HCT116 (cell line): ENCODE data around the gene UBE2D1. TPM values are rescaled to one million over a fixed set of nuclear protein-coding genes. Genes with fewer than 3 reads are reported as not detected.

ENCODE experiments used
- ATAC-seq: fragments of 200-7000 bp; cut with Tn5 transposase; 2 replicates; pipeline ENCODE4 v1.9.1; 2020; ENCODE audit warnings: mild to moderate bottlenecking, moderate library complexity
- Bru-seq: library from RNA; stranded (reverse); fragments of 400-500 nt; gene quantifications from one replicate; lab custom pipeline; 2021; lab: Mats Ljungman, UMichigan
- BruChase-seq, 2 experiments: library from RNA; stranded (reverse); fragments of 400-500 nt; gene quantifications; one replicate each; lab custom pipeline; 2021; lab: Mats Ljungman, UMichigan
- BruUV-seq: library from RNA; stranded (reverse); fragments of 400-500 nt; replicated peaks from 2 replicates; lab custom pipeline; 2021; lab: Mats Ljungman, UMichigan
- CTCF ChIA-PET: fragments of 300-600 bp; sonication (Branson Sonifier 250); formaldehyde crosslinking; loops from one replicate; lab custom pipeline; 2021; ENCODE audit warnings: antibody characterized with exemption; lab: Charles Lee
- POLR2A ChIA-PET: fragments of 300-600, 350-600 bp; sonication (Branson Sonifier 250); formaldehyde crosslinking; loops from one replicate; lab custom pipeline; 2021; ENCODE audit warnings: antibody characterized with exemption; lab: Charles Lee
- RAD21 ChIA-PET, 2 experiments: fragments of 300-600 bp; sonication (Branson Sonifier 250); formaldehyde crosslinking; loops; one replicate each; lab custom pipeline; 2023; ENCODE audit warnings: low total read pairs in 2 of 2; ENCODE audit not compliant: uncharacterized antibody in 2 of 2, unreplicated experiment in 2 of 2, low non-redundant PET in 1 of 2; lab: Charles Lee
- DNase-seq: peaks from one replicate; pipeline ENCODE4 v3.0.0-alpha.2; 2010; ENCODE audit warnings: low read depth, low spot score
- H2AFZ ChIP-seq: fragments of 200-600 bp; shearing (Covaris generic), sonication (generic); 2 replicates; pipeline ENCODE4 v1.6.1; 2017; ENCODE audit warnings: low read depth, mixed run types, mixed read lengths, antibody characterized with exemption, low read length; ENCODE audit not compliant: poor library complexity, severe bottlenecking
- H3K27ac ChIP-seq: 2 replicates; pipeline ENCODE4 v1.5.1; 2012; ENCODE audit warnings: low read depth, low read length
- H3K27me3 ChIP-seq: fragments of 200-600 bp; sonication (generic); 2 replicates; pipeline ENCODE4 v1.6.1; 2016; ENCODE audit warnings: mixed run types, low read length, mixed read lengths; ENCODE audit not compliant: insufficient read depth
- H3K36me3 ChIP-seq, 2 experiments: fragments of 200-500 bp in 1 of 2; fragments of 200-600 bp in 1 of 2; sonication (Bioruptor generic) in 1 of 2; sonication (generic) in 1 of 2; 2 replicates each; pipeline versions ENCODE4 v1.5.1 to v1.6.1; 2014 to 2016; ENCODE audit warnings: low read length in 2 of 2, inconsistent platforms in 1 of 2, mixed read lengths in 1 of 2, mixed run types in 1 of 2; ENCODE audit not compliant: insufficient read depth in 2 of 2, control insufficient read depth in 1 of 2
- H3K4me1 ChIP-seq, 2 experiments: fragments of 200-600 bp in 1 of 2; sonication (generic) in 1 of 2; 2 replicates each; pipeline versions ENCODE4 v1.5.1 to v1.6.1; 2012 to 2017; ENCODE audit warnings: low read length in 2 of 2, inconsistent platforms in 1 of 2, mild to moderate bottlenecking in 1 of 2, mixed read lengths in 1 of 2, mixed run types in 1 of 2, moderate library complexity in 1 of 2; ENCODE audit not compliant: insufficient read depth in 2 of 2, control insufficient read depth in 1 of 2
- H3K4me2 ChIP-seq: fragments of 200-600 bp; sonication (generic); 2 replicates; pipeline ENCODE4 v1.6.1; 2017; ENCODE audit warnings: mixed run types, low read length, mixed read lengths
- H3K4me3 ChIP-seq, 2 experiments: fragments of 200-600 bp in 1 of 2; sonication (generic) in 1 of 2; replicated peaks in 1 of 2; 2 replicates each; pipeline ENCODE4 v1.5.1; 2011 to 2016; ENCODE audit warnings: low read length in 2 of 2, control low read depth in 1 of 2, low read depth in 1 of 2, mild to moderate bottlenecking in 1 of 2, mixed read lengths in 1 of 2, mixed run types in 1 of 2
- H3K79me2 ChIP-seq: fragments of 200-600 bp; sonication (generic); 2 replicates; pipeline ENCODE4 v1.6.1; 2017; ENCODE audit warnings: mild to moderate bottlenecking, mixed run types, low read length, moderate library complexity, mixed read lengths; ENCODE audit not compliant: insufficient read depth
- H3K9ac ChIP-seq: fragments of 200-600 bp; sonication (generic); 2 replicates; pipeline ENCODE4 v1.6.1; 2016; ENCODE audit warnings: low read length, mixed read lengths
- H3K9me2 ChIP-seq: fragments of 200-600 bp; sonication (generic), shearing (Covaris generic); 2 replicates; pipeline ENCODE4 v1.6.1; 2017; ENCODE audit warnings: mixed run types, mild to moderate bottlenecking, moderate library complexity; ENCODE audit not compliant: insufficient read depth
- H3K9me3 ChIP-seq, 2 experiments: fragments of 200-500 bp in 1 of 2; fragments of 200-600 bp in 1 of 2; sonication (Bioruptor generic) in 1 of 2; sonication (generic) in 1 of 2; 2 replicates each; pipeline ENCODE4 v1.6.1; 2014 to 2017; ENCODE audit warnings: low read length in 2 of 2, mixed read lengths in 2 of 2, inconsistent platforms in 1 of 2, low read depth in 1 of 2, mild to moderate bottlenecking in 1 of 2, mixed run types in 1 of 2, moderate library complexity in 1 of 2; ENCODE audit not compliant: control insufficient read depth in 1 of 2, insufficient read depth in 1 of 2
- H4K20me1 ChIP-seq: fragments of 200-600 bp; sonication (generic), shearing (Covaris generic); 2 replicates; pipeline ENCODE4 v1.6.1; 2017; ENCODE audit warnings: mixed run types, mild to moderate bottlenecking, moderate library complexity; ENCODE audit not compliant: insufficient read depth
- CBX3 ChIP-seq: IDR thresholded peaks from 2 replicates; pipeline ENCODE4 v1.6.1; 2012; ENCODE audit warnings: low read depth
- CEBPB ChIP-seq: IDR thresholded peaks from 2 replicates; pipeline ENCODE4 v1.6.1; 2012; ENCODE audit warnings: low read depth
- EGR1 ChIP-seq: IDR thresholded peaks from 2 replicates; pipeline ENCODE4 v1.6.1; 2012; ENCODE audit warnings: low read depth
- EZH2 ChIP-seq: fragments of 200-600 bp; sonication (generic); IDR thresholded peaks from 2 replicates; pipeline ENCODE4 v1.6.1; 2017; ENCODE audit warnings: antibody characterized with exemption, mixed run types
- EZH2phosphoT487 ChIP-seq: fragments of 200-600 bp; IDR thresholded peaks from 2 replicates; pipeline ENCODE4 v1.6.1; 2018; ENCODE audit warnings: antibody characterized with exemption, borderline replicate concordance
- FOSL1 ChIP-seq: IDR thresholded peaks from 2 replicates; pipeline ENCODE4 v1.6.1; 2012; ENCODE audit warnings: low read depth
- JUND ChIP-seq: IDR thresholded peaks from 2 replicates; pipeline ENCODE4 v1.6.1; 2012
- POLR2A ChIP-seq: IDR thresholded peaks from 2 replicates; pipeline ENCODE4 v1.7.0; 2011; ENCODE audit warnings: borderline replicate concordance; ENCODE audit not compliant: insufficient read depth, insufficient read length; ENCODE audit errors: extremely low read depth
- POLR2AphosphoS5 ChIP-seq: IDR thresholded peaks from 2 replicates; pipeline ENCODE4 v1.6.1; 2011; ENCODE audit warnings: mild to moderate bottlenecking, low read depth, low read length, moderate library complexity
- SP1 ChIP-seq: IDR thresholded peaks from 2 replicates; pipeline ENCODE4 v1.6.1; 2012; ENCODE audit warnings: low read depth
- SRF ChIP-seq: IDR thresholded peaks from 2 replicates; pipeline ENCODE4 v1.6.1; 2012; ENCODE audit warnings: low read depth
- TCF7L2 ChIP-seq: IDR thresholded peaks from 2 replicates; pipeline ENCODE4 v1.7.0; 2011; ENCODE audit warnings: borderline replicate concordance, inconsistent platforms; ENCODE audit not compliant: insufficient read depth, insufficient read length; ENCODE audit errors: extremely low read depth
- YY1 ChIP-seq: IDR thresholded peaks from 2 replicates; pipeline ENCODE4 v1.6.1; 2011; ENCODE audit warnings: low read length, low read depth, moderate library complexity, mild to moderate bottlenecking; ENCODE audit not compliant: insufficient replicate concordance; ENCODE audit errors: extremely low read depth
- ZFX ChIP-seq: fragments of 450-650 bp; IDR thresholded peaks from 2 replicates; pipeline ENCODE4 v1.6.1; 2017
- intact Hi-C: fragments of 100-400 bp; cut with micrococcal nuclease; formaldehyde crosslinking; loops from 2 replicates; pipeline ENCODE4 v1.10.0; 2022
- long read RNA-seq: library from polyadenylated mRNA; unstranded; transcript quantifications from one replicate; pipeline ENCODE4 v2.0.0, GENCODE V29; 2021; ENCODE audit not compliant: unreplicated experiment
- polyA plus RNA-seq: library from polyadenylated mRNA; unstranded; fragments of >200 nt; gene quantifications from 2 replicates; pipeline ENCODE4 v1.2.1, GENCODE V29; 2012; ENCODE audit warnings: missing spikeins
- total RNA-seq: library from RNA; stranded (reverse); gene quantifications from one replicate; pipeline ENCODE4 v1.2.1, GENCODE V29; 2021; ENCODE audit not compliant: unreplicated experiment
- TF ChIP-seq, protein P1 (sequence below), 3 experiments: fragments of 200-600 bp in 1 of 3; sonication (generic) in 1 of 3; IDR thresholded peaks in 2 of 3; conservative IDR thresholded peaks in 1 of 3; 2 replicates each; pipeline ENCODE4 v1.5.1; 2012 to 2017; ENCODE audit warnings: low read depth in 2 of 3, low read length in 2 of 3, antibody characterized with exemption in 1 of 3, borderline replicate concordance in 1 of 3, control low read depth in 1 of 3, mild to moderate bottlenecking in 1 of 3, mixed read lengths in 1 of 3, mixed run types in 1 of 3, moderate library complexity in 1 of 3; ENCODE audit not compliant: insufficient read depth in 1 of 3
- TF ChIP-seq, protein P2 (sequence below): IDR thresholded peaks from 2 replicates; pipeline ENCODE4 v1.6.1; 2011; ENCODE audit warnings: mild to moderate bottlenecking, low read length, moderate library complexity; ENCODE audit not compliant: insufficient replicate concordance; ENCODE audit errors: extremely low read depth
- TF ChIP-seq, protein P3 (sequence below): IDR thresholded peaks from 2 replicates; pipeline ENCODE4 v1.6.1; 2012
- TF ChIP-seq, protein P4 (sequence below): IDR thresholded peaks from 2 replicates; pipeline ENCODE4 v1.6.1; 2012; ENCODE audit warnings: low read depth

The UBE2D1 gene
- total RNA-seq (15.5 TPM), Bru-seq, nascent RNA (percentile 70 among the genes with signal in this experiment), BruChase-seq, experiment 1, labeled RNA remaining after a 6-hour chase (percentile 68 among the genes with signal in this experiment), BruChase-seq, experiment 2, labeled RNA remaining after a 2-hour chase (percentile 68 among the genes with signal in this experiment)
- 3.6 and 4.4 TPM in 2 replicates for polyA plus RNA-seq
- long read RNA-seq, transcript UBE2D1-201 (7 exons, 2,659 nt), result major isoform, 29 of 36 reads
- long read RNA-seq, partial matches to known transcripts, result 0 of 36 reads
- long read RNA-seq, other reads (novel, unspliced or antisense), result 4 of 36 reads

DNA sequence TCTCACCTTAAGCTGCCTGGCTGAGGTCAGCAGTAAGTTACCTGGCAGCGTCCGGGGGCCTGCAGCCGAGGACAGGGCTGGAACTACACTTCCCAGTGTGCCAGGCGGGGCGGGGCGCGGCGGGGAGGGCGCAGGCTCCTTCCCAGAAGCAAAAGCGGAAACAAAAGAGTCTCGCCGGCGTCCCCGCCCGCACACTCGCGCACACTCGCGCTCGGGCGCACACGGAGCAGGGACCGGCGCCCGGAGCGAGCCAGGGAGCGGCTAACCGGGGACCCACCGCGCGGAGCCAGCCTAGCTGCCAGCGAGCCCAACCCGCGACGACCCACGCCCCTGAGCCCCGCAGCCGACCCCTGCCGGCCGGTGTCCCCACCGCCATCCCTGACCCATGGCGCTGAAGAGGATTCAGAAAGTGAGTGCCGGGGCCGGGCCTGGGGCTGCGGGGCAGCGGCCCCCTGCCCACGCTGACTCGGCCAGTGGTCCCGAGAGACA, at the start of gene UBE2D1:
Gene UBE2D1 (plus strand): TSS at position 190 of the 489 bp plus-strand sequence. CDS start 196 bp downstream, at position 386.
- POLR2A ChIA-PET, result interaction anchor here (1.0 to 2.1 kb wide), 5 partner anchors 10 to 66 kb away, joined by 3 to 12 read pairs (median 3); partner anchors contain the start of genes CISD1 and TFAM
- no TSS peak for BruUV-seq
- TF ChIP-seq, protein P1, sequence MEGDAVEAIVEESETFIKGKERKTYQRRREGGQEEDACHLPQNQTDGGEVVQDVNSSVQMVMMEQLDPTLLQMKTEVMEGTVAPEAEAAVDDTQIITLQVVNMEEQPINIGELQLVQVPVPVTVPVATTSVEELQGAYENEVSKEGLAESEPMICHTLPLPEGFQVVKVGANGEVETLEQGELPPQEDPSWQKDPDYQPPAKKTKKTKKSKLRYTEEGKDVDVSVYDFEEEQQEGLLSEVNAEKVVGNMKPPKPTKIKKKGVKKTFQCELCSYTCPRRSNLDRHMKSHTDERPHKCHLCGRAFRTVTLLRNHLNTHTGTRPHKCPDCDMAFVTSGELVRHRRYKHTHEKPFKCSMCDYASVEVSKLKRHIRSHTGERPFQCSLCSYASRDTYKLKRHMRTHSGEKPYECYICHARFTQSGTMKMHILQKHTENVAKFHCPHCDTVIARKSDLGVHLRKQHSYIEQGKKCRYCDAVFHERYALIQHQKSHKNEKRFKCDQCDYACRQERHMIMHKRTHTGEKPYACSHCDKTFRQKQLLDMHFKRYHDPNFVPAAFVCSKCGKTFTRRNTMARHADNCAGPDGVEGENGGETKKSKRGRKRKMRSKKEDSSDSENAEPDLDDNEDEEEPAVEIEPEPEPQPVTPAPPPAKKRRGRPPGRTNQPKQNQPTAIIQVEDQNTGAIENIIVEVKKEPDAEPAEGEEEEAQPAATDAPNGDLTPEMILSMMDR (IDR thresholded peaks at IDR 0.05 in 2 of 3, conservative IDR thresholded peaks at IDR 0.05 in 1 of 3; ENCODE audit: borderline replicate concordance in 1 of 3, insufficient read depth in 1 of 3, low read depth in 2 of 3, low read length in 2 of 3), result peak in 1 of 3 experiments; percentile 2; a peak in 1 of 6 replicates
- TF ChIP-seq POLR2AphosphoS5 (peak; percentile 97), EGR1 (no peak), JUND (no peak), CEBPB (no peak), YY1 (peak; percentile 13), SP1 (peak; percentile 51), POLR2A (peak; percentile 91), FOSL1 (no peak), TCF7L2 (peak; percentile 51), EZH2phosphoT487 (no peak), CBX3 (no peak), EZH2 (no peak), SRF (no peak), ZFX (peak; percentile 65; the same call in 1 of the 2 replicates)
- TF ChIP-seq, protein P2, sequence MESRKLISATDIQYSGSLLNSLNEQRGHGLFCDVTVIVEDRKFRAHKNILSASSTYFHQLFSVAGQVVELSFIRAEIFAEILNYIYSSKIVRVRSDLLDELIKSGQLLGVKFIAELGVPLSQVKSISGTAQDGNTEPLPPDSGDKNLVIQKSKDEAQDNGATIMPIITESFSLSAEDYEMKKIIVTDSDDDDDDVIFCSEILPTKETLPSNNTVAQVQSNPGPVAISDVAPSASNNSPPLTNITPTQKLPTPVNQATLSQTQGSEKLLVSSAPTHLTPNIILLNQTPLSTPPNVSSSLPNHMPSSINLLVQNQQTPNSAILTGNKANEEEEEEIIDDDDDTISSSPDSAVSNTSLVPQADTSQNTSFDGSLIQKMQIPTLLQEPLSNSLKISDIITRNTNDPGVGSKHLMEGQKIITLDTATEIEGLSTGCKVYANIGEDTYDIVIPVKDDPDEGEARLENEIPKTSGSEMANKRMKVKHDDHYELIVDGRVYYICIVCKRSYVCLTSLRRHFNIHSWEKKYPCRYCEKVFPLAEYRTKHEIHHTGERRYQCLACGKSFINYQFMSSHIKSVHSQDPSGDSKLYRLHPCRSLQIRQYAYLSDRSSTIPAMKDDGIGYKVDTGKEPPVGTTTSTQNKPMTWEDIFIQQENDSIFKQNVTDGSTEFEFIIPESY, result no peak
- TF ChIP-seq, protein P3, sequence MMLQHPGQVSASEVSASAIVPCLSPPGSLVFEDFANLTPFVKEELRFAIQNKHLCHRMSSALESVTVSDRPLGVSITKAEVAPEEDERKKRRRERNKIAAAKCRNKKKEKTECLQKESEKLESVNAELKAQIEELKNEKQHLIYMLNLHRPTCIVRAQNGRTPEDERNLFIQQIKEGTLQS, result no peak
- TF ChIP-seq, protein P4, sequence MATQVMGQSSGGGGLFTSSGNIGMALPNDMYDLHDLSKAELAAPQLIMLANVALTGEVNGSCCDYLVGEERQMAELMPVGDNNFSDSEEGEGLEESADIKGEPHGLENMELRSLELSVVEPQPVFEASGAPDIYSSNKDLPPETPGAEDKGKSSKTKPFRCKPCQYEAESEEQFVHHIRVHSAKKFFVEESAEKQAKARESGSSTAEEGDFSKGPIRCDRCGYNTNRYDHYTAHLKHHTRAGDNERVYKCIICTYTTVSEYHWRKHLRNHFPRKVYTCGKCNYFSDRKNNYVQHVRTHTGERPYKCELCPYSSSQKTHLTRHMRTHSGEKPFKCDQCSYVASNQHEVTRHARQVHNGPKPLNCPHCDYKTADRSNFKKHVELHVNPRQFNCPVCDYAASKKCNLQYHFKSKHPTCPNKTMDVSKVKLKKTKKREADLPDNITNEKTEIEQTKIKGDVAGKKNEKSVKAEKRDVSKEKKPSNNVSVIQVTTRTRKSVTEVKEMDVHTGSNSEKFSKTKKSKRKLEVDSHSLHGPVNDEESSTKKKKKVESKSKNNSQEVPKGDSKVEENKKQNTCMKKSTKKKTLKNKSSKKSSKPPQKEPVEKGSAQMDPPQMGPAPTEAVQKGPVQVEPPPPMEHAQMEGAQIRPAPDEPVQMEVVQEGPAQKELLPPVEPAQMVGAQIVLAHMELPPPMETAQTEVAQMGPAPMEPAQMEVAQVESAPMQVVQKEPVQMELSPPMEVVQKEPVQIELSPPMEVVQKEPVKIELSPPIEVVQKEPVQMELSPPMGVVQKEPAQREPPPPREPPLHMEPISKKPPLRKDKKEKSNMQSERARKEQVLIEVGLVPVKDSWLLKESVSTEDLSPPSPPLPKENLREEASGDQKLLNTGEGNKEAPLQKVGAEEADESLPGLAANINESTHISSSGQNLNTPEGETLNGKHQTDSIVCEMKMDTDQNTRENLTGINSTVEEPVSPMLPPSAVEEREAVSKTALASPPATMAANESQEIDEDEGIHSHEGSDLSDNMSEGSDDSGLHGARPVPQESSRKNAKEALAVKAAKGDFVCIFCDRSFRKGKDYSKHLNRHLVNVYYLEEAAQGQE, result no peak

More for the DNA sequence above, at the start of gene UBE2D1:
- RAD21 ChIA-PET, result no interaction called here
- H3K27me3 ChIP-seq, result no peaks in the 10 kb centered on the region
- peak; percentile 55 for DNase-seq
- peak within 1 kb of the TSS; percentile 82 for H3K9ac ChIP-seq
- no peaks in the 10 kb centered on the region for H3K9me2 ChIP-seq
- H2AFZ ChIP-seq, result peak within 1 kb of the TSS; percentile 71
- intact Hi-C loops, result loop anchor here (2.0 to 5.0 kb wide), 2 partner anchors 52 to 66 kb away; partner anchors contain the start of genes CISD1 and TFAM
- no peaks in the 10 kb centered on the region for H3K36me3 ChIP-seq
- H4K20me1 ChIP-seq, result no peaks in the 10 kb centered on the region
- peaks cover 0 to 18% of the 10 kb centered on the region in 2 experiments; a peak in 2 of 4 replicates for H3K4me1 ChIP-seq
- H3K27ac ChIP-seq, result peak within 1 kb of the TSS; percentile 64
- no peaks in the 10 kb centered on the region for H3K9me3 ChIP-seq
- peak within 1 kb of the TSS; percentile 85 for H3K4me2 ChIP-seq
- peaks cover 40% of the 10 kb centered on the region for H3K79me2 ChIP-seq
- H3K4me3 ChIP-seq, result peak within 1 kb of the TSS; percentile 77 to 90
- peak; percentile 95 for ATAC-seq
- CTCF ChIA-PET, result interaction anchor here (1.3 kb wide), 1 partner anchor 35 kb away, joined by 3 read pairs; no protein-coding TSS in a partner anchor
